SK-N-SH (cell line): ENCODE data around the gene PCSK7. TPM values are rescaled to one million over a fixed set of nuclear protein-coding genes. Genes with fewer than 3 reads are reported as not detected.
A peak's percentile ranks its signal among the peaks of the same experiment; 100 is the strongest.

Source experiments
- CTCF ChIA-PET: fragments of 300-600, 350-600 bp; formaldehyde crosslinking; extraction: SDS; loops from one replicate; lab custom pipeline; 2021; lab: Yijun Ruan, JAX
- POLR2A ChIA-PET: fragments of 350-600 bp; sonication (Branson Sonifier 250); formaldehyde crosslinking; extraction: SDS; loops from one replicate; lab custom pipeline; 2020; ENCODE audit warnings: antibody characterized with exemption, inconsistent platforms; lab: Yijun Ruan, JAX
- DNase-seq: peaks from one replicate; pipeline ENCODE4 v3.0.0; 2012
- H2AFZ ChIP-seq: fragments of 200-600 bp; sonication (generic); 2 replicates; pipeline ENCODE4 v1.8.1; 2016; ENCODE audit warnings: antibody characterized with exemption, mild to moderate bottlenecking, low read depth
- H3F3A ChIP-seq: fragments of 200-600 bp; sonication (generic); replicated peaks from 2 replicates; pipeline ENCODE3; 2016; ENCODE audit warnings: antibody characterized with exemption, mild to moderate bottlenecking; ENCODE audit not compliant: insufficient read depth
- H3K27ac ChIP-seq, 2 experiments: fragments of 200-500 bp in 1 of 2; fragments of 200-600 bp in 1 of 2; sonication (Bioruptor generic) in 1 of 2; sonication (generic), shearing (Covaris generic) in 1 of 2; 2 replicates each; pipeline versions ENCODE4 v1.5.1 to v1.6.1; 2014 to 2016; ENCODE audit warnings: low read depth in 2 of 2, inconsistent platforms in 1 of 2, low read length in 1 of 2, mild to moderate bottlenecking in 1 of 2, mixed read lengths in 1 of 2
- H3K27me3 ChIP-seq: fragments of 200-600 bp; sonication (generic), shearing (Covaris generic); 2 replicates; pipeline ENCODE4 v1.6.1; 2016; ENCODE audit warnings: mixed run types; ENCODE audit not compliant: insufficient read depth
- H3K36me3 ChIP-seq, 2 experiments: fragments of 200-500 bp in 1 of 2; fragments of 200-600 bp in 1 of 2; sonication (Bioruptor generic) in 1 of 2; sonication (generic) in 1 of 2; replicated peaks in 1 of 2; 2 replicates each; pipeline versions ENCODE3 to v1.5.1; 2014 to 2016; ENCODE audit warnings: low read length in 1 of 2, mild to moderate bottlenecking in 1 of 2; ENCODE audit not compliant: insufficient read depth in 2 of 2, control insufficient read depth in 1 of 2
- H3K4me1 ChIP-seq, 2 experiments: fragments of 200-500 bp in 1 of 2; fragments of 200-600 bp in 1 of 2; sonication (Bioruptor generic) in 1 of 2; sonication (generic), shearing (Covaris generic) in 1 of 2; 2 replicates each; pipeline versions ENCODE4 v1.5.1 to v1.6.1; 2014 to 2016; ENCODE audit warnings: low read depth in 1 of 2, low read length in 1 of 2, mixed run types in 1 of 2; ENCODE audit not compliant: insufficient read depth in 2 of 2, control insufficient read depth in 1 of 2
- H3K4me2 ChIP-seq: fragments of 200-600 bp; sonication (generic), shearing (Covaris generic); 2 replicates; pipeline ENCODE4 v1.6.1; 2017; ENCODE audit warnings: mixed run types
- H3K4me3 ChIP-seq, 2 experiments: fragments of 200-500 bp in 1 of 2; fragments of 200-600 bp in 1 of 2; sonication (Bioruptor generic) in 1 of 2; sonication (generic), shearing (Covaris generic) in 1 of 2; 2 replicates each; pipeline versions ENCODE4 v1.5.1 to v1.8.1; 2014 to 2016; ENCODE audit warnings: low read depth in 2 of 2, inconsistent platforms in 1 of 2, low read length in 1 of 2, mild to moderate bottlenecking in 1 of 2, mixed read lengths in 1 of 2, moderate library complexity in 1 of 2
- H3K79me2 ChIP-seq: fragments of 200-600 bp; sonication (generic); 2 replicates; pipeline ENCODE4 v1.8.1; 2017; ENCODE audit warnings: mild to moderate bottlenecking; ENCODE audit not compliant: insufficient read depth
- H3K9ac ChIP-seq: fragments of 200-600 bp; sonication (generic); 2 replicates; pipeline ENCODE4 v1.6.1; 2017; ENCODE audit warnings: mixed run types
- H3K9me2 ChIP-seq: fragments of 200-600 bp; sonication (generic); 2 replicates; pipeline ENCODE4 v1.6.1; 2017; ENCODE audit warnings: mixed run types
- H3K9me3 ChIP-seq: fragments of 200-600 bp; sonication (generic); 2 replicates; pipeline ENCODE4 v1.6.1; 2017; ENCODE audit warnings: mixed run types, mild to moderate bottlenecking, moderate library complexity
- H4K20me1 ChIP-seq: fragments of 200-600 bp; sonication (generic); 2 replicates; pipeline ENCODE4 v1.6.1; 2017; ENCODE audit warnings: mild to moderate bottlenecking, mixed run types; ENCODE audit not compliant: insufficient read depth
- ELF1 ChIP-seq: IDR thresholded peaks from 2 replicates; pipeline ENCODE4 v1.4.0; 2012
- EZH2phosphoT487 ChIP-seq: fragments of 200-600 bp; sonication (generic); IDR thresholded peaks from 2 replicates; pipeline ENCODE4 v1.6.1; 2017; ENCODE audit warnings: low read depth, mixed run types, mild to moderate bottlenecking, antibody characterized with exemption, moderate library complexity, borderline replicate concordance
- FOXJ3 ChIP-seq: sonication (generic); formaldehyde crosslinking; IDR thresholded peaks from 2 replicates; pipeline ENCODE4 v1.5.1; 2020; ENCODE audit warnings: mild to moderate bottlenecking, missing genetic modification reagents
- GABPA ChIP-seq: IDR thresholded peaks from 2 replicates; pipeline ENCODE4 v1.4.0; 2012; ENCODE audit warnings: low read depth, mild to moderate bottlenecking
- GATA2 ChIP-seq: sonication (generic); formaldehyde crosslinking; IDR thresholded peaks from 2 replicates; pipeline ENCODE4 v1.5.0; 2020; ENCODE audit warnings: mild to moderate bottlenecking, missing genetic modification reagents
- JUND ChIP-seq: IDR thresholded peaks from 2 replicates; pipeline ENCODE4 v1.4.0; 2012
- MAX ChIP-seq: IDR thresholded peaks from 2 replicates; pipeline ENCODE4 v1.4.0; 2012; ENCODE audit warnings: low read depth
- NFIC ChIP-seq: IDR thresholded peaks from 2 replicates; pipeline ENCODE4 v1.4.0; 2012; ENCODE audit warnings: borderline replicate concordance
- NRF1 ChIP-seq: IDR thresholded peaks from 2 replicates; pipeline ENCODE4 v1.6.1; 2012; ENCODE audit warnings: low read depth, mild to moderate bottlenecking, low read length
- POLR2AphosphoS5 ChIP-seq: IDR thresholded peaks from 2 replicates; pipeline ENCODE4 v1.6.1; 2012; ENCODE audit warnings: low read depth, low read length
- RAD21 ChIP-seq: IDR thresholded peaks from 2 replicates; pipeline ENCODE4 v1.6.1; 2012; ENCODE audit warnings: mild to moderate bottlenecking, low read length
- RXRA ChIP-seq: IDR thresholded peaks from 2 replicates; pipeline ENCODE4 v1.4.0; 2012; ENCODE audit warnings: low read depth, mild to moderate bottlenecking, borderline replicate concordance
- SIN3A ChIP-seq: IDR thresholded peaks from 2 replicates; pipeline ENCODE4 v1.6.1; 2012; ENCODE audit warnings: low read depth, mild to moderate bottlenecking, low read length, moderate library complexity, borderline replicate concordance
- TCF12 ChIP-seq: IDR thresholded peaks from 2 replicates; pipeline ENCODE4 v1.4.0; 2012
- TEAD4 ChIP-seq: IDR thresholded peaks from 2 replicates; pipeline ENCODE4 v1.4.0; 2012; ENCODE audit warnings: mild to moderate bottlenecking, borderline replicate concordance; ENCODE audit not compliant: insufficient read depth
- USF2 ChIP-seq: fragments of 150-350 bp; IDR thresholded peaks from 2 replicates; pipeline ENCODE4 v1.6.1; 2017; ENCODE audit warnings: antibody characterized with exemption, low read length, low read depth, borderline replicate concordance
- WGBS: methylation state at CpG from one replicate; pipeline ENCODE4 v1.1.6; 2017; ENCODE audit warnings: low lambda C conversion rate; 5-methylcytosine and 5-hydroxymethylcytosine counted together
- polyA plus RNA-seq, 3 experiments: library from polyadenylated mRNA; depleted of rRNA; stranded (reverse); fragments of >200 nt; gene quantifications; 2 replicates each; pipeline ENCODE4 v1.2.3, GENCODE V29; 2012
- TF ChIP-seq, protein P1 (sequence below): IDR thresholded peaks from 2 replicates; pipeline ENCODE4 v1.4.0; 2012; ENCODE audit warnings: low read depth, borderline replicate concordance
- TF ChIP-seq, protein P2 (sequence below): fragments of 200-600 bp; sonication (generic); IDR thresholded peaks from 2 replicates; pipeline ENCODE4 v1.6.1; 2017; ENCODE audit warnings: antibody characterized with exemption, mild to moderate bottlenecking, moderate library complexity
- TF ChIP-seq, protein P3 (sequence below): IDR thresholded peaks from 2 replicates; pipeline ENCODE4 v1.6.1; 2012; ENCODE audit warnings: mild to moderate bottlenecking, low read depth, low read length, moderate library complexity
- TF ChIP-seq, protein P4 (sequence below): IDR thresholded peaks from 2 replicates; pipeline ENCODE4 v1.4.0; 2012; ENCODE audit warnings: low read depth, borderline replicate concordance

PCSK7 gene
- polyA plus RNA-seq, 1 of the 3 experiments (the other 2 are of a cell fraction), result 49.7 TPM

- no peak for TF ChIP-seq USF2
- TF ChIP-seq RAD21, result no peak
- TF ChIP-seq, protein P1, sequence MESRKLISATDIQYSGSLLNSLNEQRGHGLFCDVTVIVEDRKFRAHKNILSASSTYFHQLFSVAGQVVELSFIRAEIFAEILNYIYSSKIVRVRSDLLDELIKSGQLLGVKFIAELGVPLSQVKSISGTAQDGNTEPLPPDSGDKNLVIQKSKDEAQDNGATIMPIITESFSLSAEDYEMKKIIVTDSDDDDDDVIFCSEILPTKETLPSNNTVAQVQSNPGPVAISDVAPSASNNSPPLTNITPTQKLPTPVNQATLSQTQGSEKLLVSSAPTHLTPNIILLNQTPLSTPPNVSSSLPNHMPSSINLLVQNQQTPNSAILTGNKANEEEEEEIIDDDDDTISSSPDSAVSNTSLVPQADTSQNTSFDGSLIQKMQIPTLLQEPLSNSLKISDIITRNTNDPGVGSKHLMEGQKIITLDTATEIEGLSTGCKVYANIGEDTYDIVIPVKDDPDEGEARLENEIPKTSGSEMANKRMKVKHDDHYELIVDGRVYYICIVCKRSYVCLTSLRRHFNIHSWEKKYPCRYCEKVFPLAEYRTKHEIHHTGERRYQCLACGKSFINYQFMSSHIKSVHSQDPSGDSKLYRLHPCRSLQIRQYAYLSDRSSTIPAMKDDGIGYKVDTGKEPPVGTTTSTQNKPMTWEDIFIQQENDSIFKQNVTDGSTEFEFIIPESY, result no peak
- no peak for TF ChIP-seq SIN3A
- TF ChIP-seq GATA2 (CRISPR knock-in tag), result no peak
- TF ChIP-seq NRF1, result no peak
- no peak for TF ChIP-seq TCF12
- TF ChIP-seq, protein P2, sequence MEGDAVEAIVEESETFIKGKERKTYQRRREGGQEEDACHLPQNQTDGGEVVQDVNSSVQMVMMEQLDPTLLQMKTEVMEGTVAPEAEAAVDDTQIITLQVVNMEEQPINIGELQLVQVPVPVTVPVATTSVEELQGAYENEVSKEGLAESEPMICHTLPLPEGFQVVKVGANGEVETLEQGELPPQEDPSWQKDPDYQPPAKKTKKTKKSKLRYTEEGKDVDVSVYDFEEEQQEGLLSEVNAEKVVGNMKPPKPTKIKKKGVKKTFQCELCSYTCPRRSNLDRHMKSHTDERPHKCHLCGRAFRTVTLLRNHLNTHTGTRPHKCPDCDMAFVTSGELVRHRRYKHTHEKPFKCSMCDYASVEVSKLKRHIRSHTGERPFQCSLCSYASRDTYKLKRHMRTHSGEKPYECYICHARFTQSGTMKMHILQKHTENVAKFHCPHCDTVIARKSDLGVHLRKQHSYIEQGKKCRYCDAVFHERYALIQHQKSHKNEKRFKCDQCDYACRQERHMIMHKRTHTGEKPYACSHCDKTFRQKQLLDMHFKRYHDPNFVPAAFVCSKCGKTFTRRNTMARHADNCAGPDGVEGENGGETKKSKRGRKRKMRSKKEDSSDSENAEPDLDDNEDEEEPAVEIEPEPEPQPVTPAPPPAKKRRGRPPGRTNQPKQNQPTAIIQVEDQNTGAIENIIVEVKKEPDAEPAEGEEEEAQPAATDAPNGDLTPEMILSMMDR, result no peak
- no peak for TF ChIP-seq ELF1
- no peak for TF ChIP-seq GABPA
- no peak for TF ChIP-seq EZH2phosphoT487
- no peak for TF ChIP-seq RXRA
- TF ChIP-seq, protein P3, sequence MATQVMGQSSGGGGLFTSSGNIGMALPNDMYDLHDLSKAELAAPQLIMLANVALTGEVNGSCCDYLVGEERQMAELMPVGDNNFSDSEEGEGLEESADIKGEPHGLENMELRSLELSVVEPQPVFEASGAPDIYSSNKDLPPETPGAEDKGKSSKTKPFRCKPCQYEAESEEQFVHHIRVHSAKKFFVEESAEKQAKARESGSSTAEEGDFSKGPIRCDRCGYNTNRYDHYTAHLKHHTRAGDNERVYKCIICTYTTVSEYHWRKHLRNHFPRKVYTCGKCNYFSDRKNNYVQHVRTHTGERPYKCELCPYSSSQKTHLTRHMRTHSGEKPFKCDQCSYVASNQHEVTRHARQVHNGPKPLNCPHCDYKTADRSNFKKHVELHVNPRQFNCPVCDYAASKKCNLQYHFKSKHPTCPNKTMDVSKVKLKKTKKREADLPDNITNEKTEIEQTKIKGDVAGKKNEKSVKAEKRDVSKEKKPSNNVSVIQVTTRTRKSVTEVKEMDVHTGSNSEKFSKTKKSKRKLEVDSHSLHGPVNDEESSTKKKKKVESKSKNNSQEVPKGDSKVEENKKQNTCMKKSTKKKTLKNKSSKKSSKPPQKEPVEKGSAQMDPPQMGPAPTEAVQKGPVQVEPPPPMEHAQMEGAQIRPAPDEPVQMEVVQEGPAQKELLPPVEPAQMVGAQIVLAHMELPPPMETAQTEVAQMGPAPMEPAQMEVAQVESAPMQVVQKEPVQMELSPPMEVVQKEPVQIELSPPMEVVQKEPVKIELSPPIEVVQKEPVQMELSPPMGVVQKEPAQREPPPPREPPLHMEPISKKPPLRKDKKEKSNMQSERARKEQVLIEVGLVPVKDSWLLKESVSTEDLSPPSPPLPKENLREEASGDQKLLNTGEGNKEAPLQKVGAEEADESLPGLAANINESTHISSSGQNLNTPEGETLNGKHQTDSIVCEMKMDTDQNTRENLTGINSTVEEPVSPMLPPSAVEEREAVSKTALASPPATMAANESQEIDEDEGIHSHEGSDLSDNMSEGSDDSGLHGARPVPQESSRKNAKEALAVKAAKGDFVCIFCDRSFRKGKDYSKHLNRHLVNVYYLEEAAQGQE, result no peak
- no peak for TF ChIP-seq FOXJ3 (CRISPR knock-in tag)
- TF ChIP-seq, protein P4, sequence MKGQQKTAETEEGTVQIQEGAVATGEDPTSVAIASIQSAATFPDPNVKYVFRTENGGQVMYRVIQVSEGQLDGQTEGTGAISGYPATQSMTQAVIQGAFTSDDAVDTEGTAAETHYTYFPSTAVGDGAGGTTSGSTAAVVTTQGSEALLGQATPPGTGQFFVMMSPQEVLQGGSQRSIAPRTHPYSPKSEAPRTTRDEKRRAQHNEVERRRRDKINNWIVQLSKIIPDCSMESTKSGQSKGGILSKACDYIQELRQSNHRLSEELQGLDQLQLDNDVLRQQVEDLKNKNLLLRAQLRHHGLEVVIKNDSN, result no peak
- no peak for TF ChIP-seq JUND
- no peak for TF ChIP-seq NFIC
- TF ChIP-seq POLR2AphosphoS5, result no peak
- TF ChIP-seq TEAD4, result no peak
- TF ChIP-seq MAX, result no peak
- Histone ChIP-seq H3K27me3 (no peaks in the 10 kb centered on the region), H2AFZ (no peak overlapping the region; the same call in 1 of the 2 replicates), H3K9me2 (no peaks in the 10 kb centered on the region), H3K9ac (no peak overlapping the region), H3K79me2 (peaks cover 3% of the 10 kb centered on the region), H3K4me1 (peaks cover 0 to 32% of the 10 kb centered on the region in 2 experiments; a peak in 2 of 4 replicates), H3K4me3 (no peak overlapping the region), H3K27ac (peak overlapping the region in 1 of 2 experiments; percentile 86; a peak in 2 of 4 replicates), H4K20me1 (no peaks in the 10 kb centered on the region; the same call in 1 of the 2 replicates), H3F3A (peaks cover 48% of the 10 kb centered on the region), H3K4me2 (peak overlapping the region; percentile 65), H3K36me3 (peaks cover 19 to 38% of the 10 kb centered on the region in 2 experiments), H3K9me3 (no peaks in the 10 kb centered on the region)
- POLR2A ChIA-PET, result no interaction called here
- 80% methylated on average over 4 of the region's 4 CpGs for WGBS
- DNase-seq, result no peak
- CTCF ChIA-PET, result no interaction called here
Measured at GRCh38 chr11:117279711-117280376, 48.0 kb upstream of the PCSK7 start.
